Uterus (tissue), 2 donors: ENCODE results near the gene ATP1A1.

ENCODE experiments used
- POLR2A ChIP-seq, 2 donors: fragments of 450-650 bp; IDR thresholded peaks; one replicate each; pipeline ENCODE4 v1.6.1; 2016; ENCODE audit warnings: antibody characterized with exemption in 2 of 2, mild to moderate bottlenecking in 1 of 2, moderate library complexity in 1 of 2
- TF ChIP-seq, protein P1 (sequence below), 4 experiments: fragments of 200-600 bp in 2 of 4; fragments of 450-650 bp in 2 of 4; sonication (generic) in 2 of 4; IDR thresholded peaks; one replicate each; pipeline ENCODE4 v1.5.1; 2016 to 2019; ENCODE audit warnings: antibody characterized with exemption in 4 of 4, mild to moderate bottlenecking in 2 of 4, moderate library complexity in 1 of 4

GRCh38 chr1:116431870-116432500 lies 58.9 kb downstream of the ATP1A1 start:
- TF ChIP-seq, protein P1, sequence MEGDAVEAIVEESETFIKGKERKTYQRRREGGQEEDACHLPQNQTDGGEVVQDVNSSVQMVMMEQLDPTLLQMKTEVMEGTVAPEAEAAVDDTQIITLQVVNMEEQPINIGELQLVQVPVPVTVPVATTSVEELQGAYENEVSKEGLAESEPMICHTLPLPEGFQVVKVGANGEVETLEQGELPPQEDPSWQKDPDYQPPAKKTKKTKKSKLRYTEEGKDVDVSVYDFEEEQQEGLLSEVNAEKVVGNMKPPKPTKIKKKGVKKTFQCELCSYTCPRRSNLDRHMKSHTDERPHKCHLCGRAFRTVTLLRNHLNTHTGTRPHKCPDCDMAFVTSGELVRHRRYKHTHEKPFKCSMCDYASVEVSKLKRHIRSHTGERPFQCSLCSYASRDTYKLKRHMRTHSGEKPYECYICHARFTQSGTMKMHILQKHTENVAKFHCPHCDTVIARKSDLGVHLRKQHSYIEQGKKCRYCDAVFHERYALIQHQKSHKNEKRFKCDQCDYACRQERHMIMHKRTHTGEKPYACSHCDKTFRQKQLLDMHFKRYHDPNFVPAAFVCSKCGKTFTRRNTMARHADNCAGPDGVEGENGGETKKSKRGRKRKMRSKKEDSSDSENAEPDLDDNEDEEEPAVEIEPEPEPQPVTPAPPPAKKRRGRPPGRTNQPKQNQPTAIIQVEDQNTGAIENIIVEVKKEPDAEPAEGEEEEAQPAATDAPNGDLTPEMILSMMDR (IDR thresholded peaks at IDR 0.05): no peak
- no peak for TF ChIP-seq POLR2A (IDR thresholded peaks at IDR 0.05)
